Ovary (tissue), 9 donors: ENCODE results near the gene FGGY. TPM values are rescaled to one million over a fixed set of nuclear protein-coding genes. Genes with fewer than 3 reads are reported as not detected.

ENCODE experiments used
- DNase-seq, 5 donors: peaks; one replicate each; pipeline ENCODE4 v3.0.0-alpha.2; 2019 to 2020
- H3K27ac ChIP-seq, 2 donors: fragments of 200-600 bp; one replicate each; pipeline versions ENCODE4 v1.5.1 to v1.8.0; 2019 to 2022
- H3K27me3 ChIP-seq: fragments of 200-600 bp; one replicate; pipeline ENCODE4 v1.8.0; 2022
- H3K36me3 ChIP-seq: fragments of 200-600 bp; sonication (generic); one replicate; pipeline ENCODE4 v1.5.1; 2019
- H3K4me1 ChIP-seq: one replicate; pipeline ENCODE4 v1.8.1; 2013; ENCODE audit warnings: mild to moderate bottlenecking, moderate library complexity; ENCODE audit not compliant: insufficient read depth
- H3K4me3 ChIP-seq: fragments of 200-600 bp; sonication (generic); one replicate; pipeline ENCODE4 v1.5.1; 2017
- H3K9me3 ChIP-seq, 2 donors: fragments of 200-600 bp in 1 of 2; sonication (generic) in 1 of 2; one replicate each; pipeline versions ENCODE4 v1.5.1 to v1.8.1; 2013 to 2019; ENCODE audit warnings: mild to moderate bottlenecking in 1 of 2, moderate library complexity in 1 of 2
- CTCF ChIP-seq, 3 donors: fragments of 450-650 bp in 2 of 3; fragments of 200-600 bp in 1 of 3; IDR thresholded peaks; one replicate each; pipeline versions ENCODE4 v1.5.1 to v1.8.0; 2016 to 2022; ENCODE audit warnings: antibody characterized with exemption in 3 of 3, mild to moderate bottlenecking in 1 of 3
- EP300 ChIP-seq: sonication (generic); formaldehyde crosslinking; IDR thresholded peaks from one replicate; pipeline ENCODE4 v1.6.1; 2017; ENCODE audit warnings: antibody characterized with exemption
- POLR2A ChIP-seq: fragments of 450-650 bp; IDR thresholded peaks from one replicate; pipeline ENCODE4 v1.6.1; 2017; ENCODE audit warnings: antibody characterized with exemption, mild to moderate bottlenecking, moderate library complexity
- WGBS, 3 donors: extraction: QIAGEN DNeasy Blood & Tissue Kit in 1 of 3; methylation state at CpG; one replicate each; pipeline versions ENCODE4 v1.1.5 to v1.1.7; 2013 to 2017; 5-methylcytosine and 5-hydroxymethylcytosine counted together
- intact Hi-C, 4 donors: fragments of 100-400 bp; cut with DNase I; formaldehyde crosslinking; loops; one replicate each; pipeline versions ENCODE4 v1.11.0 to v1.15.1; 2022 to 2023
- polyA plus RNA-seq, 2 donors: library from polyadenylated mRNA; stranded (reverse); fragments of 200-250 nt in 1 of 2; fragments of 350-450 nt in 1 of 2; fragmentation: Illumina TruSeq in 1 of 2; extraction: RNeasy Lipid Tissue Mini Kit (QIAGEN cat#74804) in 1 of 2; gene quantifications; one replicate each; pipeline ENCODE4 v1.2.3, GENCODE V29; 2013 to 2014
- total RNA-seq, 7 donors: library from RNA; depleted of rRNA in 2 of 7; stranded (reverse); fragments of >200 nt in 2 of 7; fragmentation: NEBNext Ultra II Directional in 3 of 7; extraction: Animal tissue kit (Norgen Biotek cat#: 25700) in 3 of 7; gene quantifications; one replicate each; pipeline versions ENCODE4 v1.1.0 to v1.2.4, GENCODE V29; 2016 to 2023
- donor health status: DM: no; HTN: no; CAD: no; lungs with moderate emphysema.
- donor health status: DM: no; HTN: no; CAD: no.
- donor health status: Bipolar disorder and iron deficiency.
- donor health status: DM: yes; HTN: yes; CAD: no.
- donor health status: DM: no; HTN: no; CAD: no.
- donor health status: DM: yes; HTN: yes; CAD: no.

The FGGY gene
- total and polyA plus RNA-seq, 9 donors: 7.9 to 62.0 (median 44.7) TPM

GRCh38 chr1:59638231-59638711 lies 341.4 kb downstream of the FGGY start:
- Histone ChIP-seq H3K27me3 (no peaks in the 10 kb centered on the region), H3K27ac (no peak overlapping the region), H3K9me3 (no peaks in the 10 kb centered on the region), H3K4me1 (no peaks in the 10 kb centered on the region), H3K36me3 (no peaks in the 10 kb centered on the region), H3K4me3 (no peak overlapping the region)
- DNase-seq: peak in 2 of 5 donors; percentile 47 to 48
- intact Hi-C loops: no loop called here
- WGBS, 3 donors: 23 to 32% (median 25%) methylated on average over 2 of the region's 2 CpGs
- TF ChIP-seq CTCF (IDR thresholded peaks at IDR 0.05): no peak
- TF ChIP-seq EP300: no peak
- TF ChIP-seq POLR2A: no peak

- Histone ChIP-seq H3K9me3 (no peaks in the 10 kb centered on the region), H3K27me3 (no peaks in the 10 kb centered on the region), H3K4me1 (no peaks in the 10 kb centered on the region), H3K4me3 (no peak overlapping the region), H3K36me3 (no peaks in the 10 kb centered on the region), H3K27ac (no peak overlapping the region)
- TF ChIP-seq CTCF (IDR thresholded peaks at IDR 0.05): no peak
- TF ChIP-seq POLR2A: no peak
- TF ChIP-seq EP300: no peak
- intact Hi-C loops: no loop called here
- no peak for DNase-seq
- WGBS, 3 donors: 92 to 94% (median 94%) methylated on average over 1 of the region's 1 CpG
Measured at GRCh38 chr1:59639266-59639665, 342.4 kb downstream of the FGGY start.

- H3K36me3 ChIP-seq: no peaks in the 10 kb centered on the region
- DNase-seq: no peak
- H3K27ac ChIP-seq: no peak overlapping the region
- H3K4me3 ChIP-seq: no peak overlapping the region
- intact Hi-C loops: no loop called here
- no peaks in the 10 kb centered on the region for H3K27me3 ChIP-seq
- no peak for TF ChIP-seq CTCF (IDR thresholded peaks at IDR 0.05)
- TF ChIP-seq POLR2A: no peak
- TF ChIP-seq EP300: no peak
- H3K9me3 ChIP-seq: no peaks in the 10 kb centered on the region
- WGBS, 3 donors: 47 to 75% (median 74%) methylated on average over 2 of the region's 2 CpGs
- H3K4me1 ChIP-seq: peaks cover 4% of the 10 kb centered on the region
Measured at GRCh38 chr1:59640851-59641250, 344.0 kb downstream of the FGGY start.

DNA sequence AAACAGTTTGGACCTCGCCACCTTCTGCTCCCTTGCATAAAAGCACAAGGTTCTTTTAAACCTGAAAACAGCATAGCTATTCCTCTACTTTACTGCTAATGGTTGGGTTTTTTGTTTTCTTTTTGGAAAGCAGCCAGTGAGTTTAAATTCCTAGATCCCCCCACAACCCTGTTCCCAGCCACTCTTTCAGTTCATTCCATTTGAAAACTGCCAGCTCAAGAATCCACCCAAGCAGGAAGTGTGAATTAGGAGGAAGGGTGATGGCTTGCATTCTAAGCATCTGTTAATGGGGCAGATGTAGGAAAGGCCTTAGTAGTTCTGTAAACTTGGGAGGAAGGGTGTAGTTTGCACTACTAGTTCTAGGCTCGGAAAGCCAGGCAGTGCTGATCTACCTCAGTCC lies 344.9 kb downstream of the FGGY start:
- no peak overlapping the region for H3K4me3 ChIP-seq
- no peaks in the 10 kb centered on the region for H3K27me3 ChIP-seq
- intact Hi-C loops: no loop called here
- no peak overlapping the region for H3K27ac ChIP-seq
- no peak for DNase-seq
- H3K9me3 ChIP-seq: no peaks in the 10 kb centered on the region
- H3K4me1 ChIP-seq: peaks cover 7% of the 10 kb centered on the region
- no peak for TF ChIP-seq POLR2A
- TF ChIP-seq CTCF (IDR thresholded peaks at IDR 0.05): no peak
- no peak for TF ChIP-seq EP300
- no peaks in the 10 kb centered on the region for H3K36me3 ChIP-seq
- WGBS, 3 donors: 80 to 92% (median 92%) methylated on average over 2 of the region's 2 CpGs
